OCI-LY1 (cell line): ENCODE data around the gene PPP1R10.

Experiments used
- CTCF ChIP-seq: fragments of 200-600 bp; sonication (generic), shearing (Covaris generic); IDR thresholded peaks from 2 replicates; pipeline ENCODE4 v1.5.1; 2017; ENCODE audit warnings: mild to moderate bottlenecking, antibody characterized with exemption, low read length, moderate library complexity, mixed read lengths
- EZH2 ChIP-seq: fragments of 200-600 bp; sonication (generic), shearing (Covaris generic); IDR thresholded peaks from 2 replicates; pipeline ENCODE4 v1.8.0; 2017; ENCODE audit warnings: borderline replicate concordance, mixed run types, mild to moderate bottlenecking, antibody characterized with exemption, low read length, moderate library complexity, mixed read lengths

GRCh38 chr6:30555816-30556065, 61.3 kb downstream of the PPP1R10 start:
- TF ChIP-seq CTCF (no peak), EZH2 (no peak)
